WTC11 (cell line): ENCODE results near the gene CD6.

ENCODE experiments used
- AR ChIP-seq: fragments of 250-450 bp; sonication (Bioruptor Pico); IDR thresholded peaks from 2 replicates; pipeline ENCODE4 v1.9.0; 2021; ENCODE audit warnings: mild to moderate bottlenecking
- CTCF ChIP-seq: fragments of 200-600 bp; IDR thresholded peaks from 2 replicates; pipeline ENCODE4 v1.8.0; 2022; ENCODE audit warnings: antibody characterized with exemption
- ESRRA ChIP-seq: sonication (generic); formaldehyde crosslinking; IDR thresholded peaks from 2 replicates; pipeline ENCODE4 v1.8.1; 2022; ENCODE audit warnings: mild to moderate bottlenecking, missing genetic modification reagents, borderline replicate concordance
- NR3C1 ChIP-seq: sonication (generic); formaldehyde crosslinking; conservative IDR thresholded peaks from 2 replicates; pipeline ENCODE4 v1.8.1; 2023; ENCODE audit warnings: low read depth, mild to moderate bottlenecking, missing genetic modification reagents
- SP1 ChIP-seq: sonication (generic); formaldehyde crosslinking; conservative IDR thresholded peaks from 2 replicates; pipeline ENCODE4 v1.8.1; 2022; ENCODE audit warnings: missing genetic modification reagents
- TEAD4 ChIP-seq: sonication (generic); formaldehyde crosslinking; IDR thresholded peaks from 2 replicates; pipeline ENCODE4 v1.8.0; 2022; ENCODE audit warnings: mild to moderate bottlenecking, missing genetic modification reagents

GRCh38 chr11:60946601-60947264 lies 24.7 kb upstream of the CD6 start:
- TF ChIP-seq ESRRA (CRISPR knock-in tag) (no peak), AR (CRISPR knock-in tag) (no peak), CTCF (no peak), NR3C1 (CRISPR knock-in tag) (no peak), SP1 (no peak), TEAD4 (no peak)
